HG03196 (cell line): ENCODE data around the gene TPCN2.
"Not testable (repeated sequence)": the region's sequence is repeated elsewhere in the genome, so short reads cannot be mapped to it uniquely, and the experiment has no call there.

ENCODE experiments used
- ATAC-seq: cut with Tn5 transposase; IDR thresholded peaks from one replicate; pipeline ENCODE4 v1.9.1; 2021; ENCODE audit not compliant: unreplicated experiment

TPCN2 gene

DNA sequence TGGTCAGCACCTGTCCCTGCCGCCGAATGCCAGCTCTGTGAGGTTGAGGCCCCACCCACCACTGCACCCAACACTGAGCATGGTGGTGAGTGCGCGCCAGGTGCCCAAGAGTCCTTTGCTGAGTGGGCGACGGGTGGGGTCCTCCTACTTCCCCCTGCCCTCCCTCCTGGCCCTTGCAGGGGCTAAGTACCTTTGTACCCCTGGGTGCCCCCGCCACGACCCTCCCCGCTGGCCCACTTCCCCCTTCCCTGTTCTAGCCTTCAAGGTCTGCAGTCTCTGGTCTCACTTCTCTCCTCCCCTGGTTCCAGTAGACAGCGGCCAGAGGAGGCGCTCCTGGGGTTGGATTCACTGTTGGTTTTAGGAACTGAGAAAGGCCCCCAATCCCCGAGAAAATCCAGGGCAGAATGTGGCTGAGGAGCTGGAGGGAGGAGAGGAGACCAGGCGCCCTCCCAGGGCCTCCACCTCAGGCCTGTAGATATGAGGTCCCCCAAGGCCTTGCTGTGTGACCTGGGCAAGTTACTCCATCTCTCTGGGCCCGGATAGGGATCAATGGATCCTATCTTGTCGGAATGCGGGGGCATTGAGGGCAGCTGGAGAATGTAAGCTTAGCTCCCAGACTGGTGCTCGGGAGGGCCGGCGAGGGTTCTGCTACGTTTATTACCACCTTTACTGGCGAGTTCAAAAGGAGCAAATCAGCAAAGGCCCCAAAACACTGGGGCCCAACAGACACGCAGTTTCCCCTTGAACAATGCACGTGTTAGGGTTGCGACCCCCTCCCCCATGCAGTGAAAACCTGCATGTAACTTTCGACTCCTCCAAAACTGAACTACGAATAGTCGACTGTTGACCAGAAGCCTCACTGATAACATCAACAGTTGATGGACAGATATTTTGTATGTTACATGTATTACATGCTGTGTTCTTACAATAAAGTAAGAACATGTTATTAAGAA, 75.1 kb downstream of the TPCN2 start:
- no peak for ATAC-seq

DNA sequence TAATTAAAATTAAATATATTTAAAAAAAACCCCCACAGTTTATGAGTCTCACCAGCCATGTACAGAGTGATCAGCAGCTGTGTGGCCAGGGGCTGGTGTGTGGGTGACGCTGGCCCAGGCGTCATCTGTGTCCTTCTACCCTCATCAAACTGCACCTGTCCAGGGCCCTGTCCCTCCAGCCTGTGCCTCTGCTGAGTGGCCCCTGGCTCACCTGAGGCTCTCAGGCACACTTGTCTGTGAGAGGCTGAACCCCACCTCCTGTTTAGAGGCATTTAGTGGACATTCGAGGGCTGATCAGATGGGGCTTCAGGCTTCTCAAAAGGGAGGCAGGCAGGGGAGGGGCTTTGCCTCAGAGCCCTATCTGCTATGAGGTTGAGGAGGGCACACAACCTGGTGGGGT, 77.1 kb downstream of the TPCN2 start:
- ATAC-seq = no peak

DNA sequence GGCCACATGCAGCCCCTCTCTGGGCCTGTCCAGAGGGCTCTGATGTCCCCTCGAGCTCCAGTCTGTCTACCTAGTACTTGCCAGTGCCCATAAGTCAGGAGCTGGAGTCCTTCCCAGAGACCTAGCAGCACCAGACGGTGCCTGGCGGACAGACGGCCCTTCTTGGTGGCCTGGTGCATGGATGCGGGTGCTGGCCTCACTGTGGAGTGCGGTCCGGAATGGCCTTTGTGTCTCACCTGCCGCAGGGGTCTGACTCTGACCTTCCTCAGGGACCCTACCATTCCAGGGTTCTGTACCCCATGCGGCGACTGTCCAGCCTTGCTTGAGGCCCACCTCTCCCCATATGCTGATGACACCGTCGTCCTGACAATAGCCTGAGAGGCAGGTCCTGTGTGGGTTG, 77.6 kb downstream of the TPCN2 start:
- ATAC-seq = no peak

DNA sequence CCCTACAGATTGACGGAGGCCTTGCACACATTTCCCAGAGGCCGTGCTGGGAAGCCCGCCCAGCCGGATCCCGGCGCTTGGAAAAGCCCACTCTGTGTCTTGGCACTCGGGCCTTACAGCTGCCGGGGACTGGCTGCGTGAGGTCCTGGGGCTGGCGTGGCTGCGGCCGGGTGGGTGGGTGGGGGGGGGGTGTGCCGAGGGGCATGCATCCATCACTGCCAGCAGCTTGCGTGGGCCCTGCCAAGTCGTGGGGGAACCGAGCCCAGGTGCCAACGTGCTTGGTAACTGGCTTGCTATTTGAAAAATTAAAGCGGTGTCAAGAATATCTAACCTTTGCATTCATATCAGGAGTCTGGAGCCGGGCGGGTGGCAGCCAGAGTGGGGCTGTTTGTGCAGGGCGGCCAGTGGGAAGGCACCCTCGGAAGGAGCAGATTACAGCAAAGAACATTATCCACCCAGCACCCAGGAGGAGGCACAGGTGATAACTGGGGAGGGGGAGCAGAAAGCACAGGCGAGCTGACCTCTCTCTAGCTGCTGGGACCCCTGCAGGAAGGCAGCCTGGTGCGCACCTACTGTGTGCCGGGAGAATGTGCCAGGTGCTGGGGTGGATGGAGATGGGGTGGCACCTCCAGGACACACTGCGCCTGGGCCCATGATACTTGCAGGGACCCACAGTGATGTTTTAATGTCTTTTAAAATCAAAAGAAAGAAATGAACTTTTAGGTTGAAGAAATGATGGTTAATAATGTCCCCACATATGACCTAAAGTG, 78.5 kb downstream of the TPCN2 start:
- no peak for ATAC-seq

DNA sequence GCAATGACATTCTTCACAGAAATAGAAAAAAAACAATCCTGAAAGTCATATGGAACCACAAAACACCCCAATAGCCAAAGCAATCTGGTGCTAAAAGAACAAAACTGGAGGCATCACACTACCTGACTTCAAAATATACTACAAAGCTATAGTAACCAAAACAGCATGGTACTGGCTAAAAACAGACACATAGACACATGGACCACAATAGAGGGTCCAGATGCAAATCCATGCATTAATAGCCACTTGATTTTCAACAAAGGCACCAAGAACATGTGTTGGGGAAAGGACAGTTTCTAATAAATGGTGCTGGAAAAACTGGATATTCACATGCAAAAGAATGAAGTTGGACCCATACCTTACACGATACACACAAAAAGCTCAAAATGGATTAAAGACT, 79.2 kb downstream of the TPCN2 start:
- no peak for ATAC-seq

DNA sequence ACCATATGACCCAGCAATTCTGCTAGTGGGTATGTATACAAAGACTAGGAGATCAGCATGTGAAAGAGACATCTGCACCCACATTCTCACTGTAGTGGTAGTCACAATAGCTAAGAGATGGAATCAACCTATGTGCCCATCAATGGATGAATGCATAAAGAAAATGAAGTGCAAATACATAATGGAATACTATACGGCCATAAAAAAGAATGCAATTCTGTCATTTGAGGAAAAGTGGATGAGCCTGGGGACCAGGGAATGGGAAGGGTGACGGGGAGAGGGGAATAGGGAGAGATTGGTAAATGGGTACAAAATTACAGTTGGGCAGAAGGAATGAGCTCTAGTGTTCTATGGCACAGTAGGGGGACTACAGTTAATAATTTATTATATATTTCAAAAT, 80.3 kb downstream of the TPCN2 start:
- ATAC-seq = no peak

DNA sequence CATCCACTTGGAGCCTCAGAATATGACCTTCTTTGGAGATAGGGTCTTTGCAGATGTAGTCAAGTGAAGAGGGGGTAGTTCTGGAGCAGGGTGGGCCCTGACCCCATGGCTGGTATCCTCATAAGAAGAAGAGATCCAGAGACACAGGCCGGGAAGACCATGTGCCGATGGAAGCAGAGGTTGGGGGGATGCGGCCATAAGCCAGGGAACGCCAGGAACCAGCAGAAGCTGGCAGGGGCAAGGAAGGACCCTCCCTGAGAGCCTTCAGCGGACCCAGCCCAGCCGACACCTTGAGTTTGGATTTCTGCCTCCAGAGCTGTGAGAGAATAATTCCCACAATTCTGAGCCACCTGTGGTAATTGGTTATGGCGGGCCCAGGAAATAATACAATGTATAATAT, 80.9 kb downstream of the TPCN2 start:
- no peak for ATAC-seq

DNA sequence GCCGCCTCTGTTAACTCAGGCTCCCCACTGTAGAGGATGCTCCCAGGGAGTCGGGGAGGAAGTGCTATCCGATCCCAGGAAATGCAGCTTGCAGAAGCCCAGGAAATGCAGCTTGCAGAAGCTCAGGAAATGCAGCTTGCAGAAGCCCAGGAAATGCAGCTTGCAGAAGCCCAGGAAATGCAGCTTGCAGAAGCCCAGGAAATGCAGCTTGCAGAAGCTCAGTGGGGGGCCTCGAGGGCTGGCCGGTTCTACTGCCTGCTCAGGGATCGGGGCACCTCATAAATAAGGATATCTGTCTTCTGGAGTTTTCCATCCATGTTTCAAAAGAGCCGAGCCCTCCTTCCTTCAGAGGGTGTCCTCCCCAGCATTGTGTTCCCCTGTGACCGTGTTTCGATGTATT, 81.9 kb downstream of the TPCN2 start:
- no peak for ATAC-seq

DNA sequence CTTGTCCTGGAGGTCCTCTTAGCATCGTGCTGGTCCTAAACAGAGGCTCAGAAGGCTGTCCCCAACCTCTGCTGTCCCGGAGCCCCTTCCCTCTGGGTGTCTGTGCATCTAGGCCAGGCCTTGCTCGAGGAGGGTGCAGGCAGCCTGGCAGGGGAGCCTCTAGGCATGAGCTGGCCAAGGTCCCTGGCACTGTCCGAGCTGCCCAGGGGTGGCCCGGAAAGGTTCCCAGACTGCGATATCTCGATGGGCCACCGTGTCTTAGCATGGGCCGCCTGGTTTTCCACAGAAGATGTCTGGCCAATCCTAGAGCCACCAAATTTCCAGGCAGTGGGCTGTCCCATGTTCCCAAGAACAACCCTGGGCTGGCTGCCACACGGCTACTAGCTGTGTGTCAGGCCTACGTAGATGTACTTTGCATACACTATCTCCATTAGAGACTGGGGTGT, 82.4 kb downstream of the TPCN2 start:
- ATAC-seq = no peak

DNA sequence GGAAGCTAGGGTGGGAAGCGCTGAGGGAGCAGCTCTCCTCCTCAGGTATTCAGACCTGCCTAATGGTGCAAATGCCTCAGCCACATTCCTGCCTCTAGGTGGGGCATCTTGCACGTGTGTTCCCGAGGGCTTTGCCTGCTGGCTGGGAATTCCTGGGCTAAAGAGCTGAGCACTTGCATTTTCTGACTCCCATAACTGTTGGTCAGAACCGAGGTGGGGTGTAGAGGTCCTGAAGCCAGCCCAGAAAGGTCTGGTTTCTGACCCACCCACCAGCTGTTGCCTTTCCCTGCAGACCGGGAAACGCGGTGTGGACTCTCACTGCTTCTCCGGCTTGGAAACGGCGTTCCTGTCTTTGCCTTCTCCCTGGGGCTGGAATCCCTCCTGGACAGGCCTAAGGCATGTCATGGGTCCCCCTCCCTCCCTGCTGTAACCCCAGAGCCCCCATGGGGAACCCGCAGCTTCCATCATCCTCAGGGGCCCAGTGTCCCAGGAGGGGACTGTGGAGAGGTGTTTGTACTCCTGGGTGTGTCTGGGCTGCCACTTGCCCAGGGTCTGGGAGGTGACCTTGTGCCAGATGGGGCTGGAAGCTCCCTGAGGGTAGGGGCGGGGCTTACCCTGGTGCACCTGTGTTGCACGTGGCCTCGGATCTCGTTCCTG, 83.0 kb downstream of the TPCN2 start:
- no peak for ATAC-seq

DNA sequence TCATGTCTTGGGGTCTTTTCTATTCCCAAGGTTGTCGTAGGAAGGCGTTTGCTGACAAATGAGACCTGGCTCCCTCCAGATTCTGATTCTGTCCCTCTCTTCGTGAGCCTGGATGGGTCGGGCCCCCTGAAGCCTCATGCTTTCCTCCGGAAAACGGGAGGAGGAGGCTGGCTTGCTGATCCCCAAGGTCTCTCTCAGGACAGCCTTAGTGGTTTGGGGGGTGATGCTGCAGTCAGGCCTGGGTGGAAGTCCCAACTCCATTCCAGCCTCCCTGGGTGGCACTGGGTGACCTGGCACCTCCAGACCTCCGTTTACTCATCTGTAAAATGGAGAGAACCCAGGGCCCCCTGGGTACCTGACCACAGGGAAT, 83.6 kb downstream of the TPCN2 start:
- no peak for ATAC-seq

DNA sequence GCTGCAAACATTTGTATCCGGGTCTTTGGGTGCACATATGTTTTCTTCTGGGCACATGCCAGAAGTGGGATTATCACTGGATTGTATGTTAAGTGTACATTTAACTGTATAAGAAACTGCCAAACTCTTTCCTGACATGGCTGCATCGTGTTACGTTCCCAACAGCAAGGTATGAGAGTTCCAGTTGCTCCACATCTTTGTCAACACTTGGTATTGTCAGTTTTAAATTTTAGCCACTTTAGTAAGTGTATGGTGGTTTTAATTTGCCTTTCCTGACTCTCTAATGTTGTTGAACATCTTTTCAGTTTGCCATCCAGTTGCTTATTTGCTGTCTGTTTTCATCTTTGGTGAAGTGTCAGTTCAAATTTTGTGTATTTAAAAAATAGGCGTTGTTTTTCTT, 84.5 kb downstream of the TPCN2 start:
- ATAC-seq = no peak

DNA sequence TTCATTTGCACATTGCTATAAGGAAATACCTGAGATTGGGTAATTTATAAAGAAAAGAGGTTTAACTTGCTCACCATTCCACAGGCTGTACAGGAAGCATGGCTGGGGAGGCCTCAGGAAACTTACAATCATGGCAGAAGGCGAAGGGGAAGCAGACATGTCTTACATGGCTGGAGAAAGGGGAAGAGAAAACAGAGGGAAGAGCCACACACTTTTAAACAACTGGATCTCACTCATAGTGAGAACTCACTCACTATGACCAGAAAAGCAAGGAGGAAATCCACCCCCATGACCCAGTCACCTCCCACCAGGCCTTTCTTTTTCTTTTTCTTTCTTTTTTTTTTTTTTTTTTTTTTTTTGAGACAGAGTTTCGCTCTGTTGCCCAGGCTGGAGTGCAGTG, 85.5 kb downstream of the TPCN2 start:
- not testable (repeated sequence) for ATAC-seq

DNA sequence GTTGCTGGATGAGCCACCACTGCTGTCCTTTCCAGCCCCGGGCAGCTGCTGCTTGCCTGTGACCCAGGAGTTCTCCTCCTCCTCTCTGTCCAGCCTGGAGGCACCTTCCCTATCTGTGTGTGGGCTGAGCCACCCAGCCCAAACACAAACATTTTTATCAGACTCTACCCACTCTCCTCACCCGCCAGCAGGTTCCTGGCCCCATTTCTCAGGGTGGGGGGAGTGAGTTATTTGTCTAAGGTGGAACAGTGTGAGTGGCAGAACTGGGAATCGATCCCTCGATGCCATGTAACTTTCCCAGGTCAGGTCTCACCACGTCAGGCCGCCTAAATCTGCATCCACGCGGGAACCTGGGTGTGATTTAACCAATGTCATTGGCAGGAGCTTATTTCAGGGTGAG, 86.2 kb downstream of the TPCN2 start:
- ATAC-seq = no peak

DNA sequence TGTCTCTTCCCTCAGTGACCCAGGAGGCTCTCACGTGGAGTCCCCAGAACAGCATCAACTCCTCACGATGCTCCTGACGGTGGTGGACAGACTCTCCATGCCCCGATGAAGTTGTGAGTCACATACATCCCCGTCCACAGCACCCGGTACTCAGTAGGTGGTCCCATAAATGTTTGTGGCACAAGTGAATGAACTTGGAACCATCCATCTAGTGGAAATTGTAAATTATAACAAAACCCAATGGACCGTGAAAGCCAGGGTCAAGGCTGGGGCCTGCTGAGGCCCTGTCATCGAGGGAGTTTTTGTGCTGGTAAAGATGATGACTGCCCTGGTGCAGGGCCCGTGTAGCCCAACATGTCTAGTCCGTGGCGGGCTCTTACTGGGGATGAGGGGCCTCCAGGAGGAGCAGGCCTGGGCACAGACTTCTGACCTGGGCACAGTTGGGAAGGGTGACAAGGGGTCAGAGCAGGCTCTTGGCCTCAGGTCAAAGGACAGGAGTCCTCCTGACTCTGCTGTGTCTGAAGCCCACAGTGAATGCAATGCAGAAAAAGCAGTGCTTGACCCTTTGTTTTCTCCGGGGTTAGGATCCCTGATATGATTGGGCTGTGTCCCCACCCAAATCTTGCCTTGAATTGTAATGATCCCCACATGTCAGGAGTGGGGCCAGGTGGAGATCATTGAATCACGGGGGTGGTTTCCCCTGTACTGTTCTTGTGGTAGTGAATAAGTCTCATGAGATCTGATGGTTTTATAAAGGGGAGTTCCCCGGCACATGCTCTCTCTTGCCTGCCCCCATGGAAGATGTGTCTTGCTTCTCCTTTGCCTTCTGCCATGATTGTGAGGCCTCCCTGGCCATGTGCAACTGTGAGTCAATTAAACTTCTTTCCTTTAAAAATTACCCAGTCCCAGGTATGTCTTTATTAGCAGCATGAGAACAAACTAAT, 87.0 kb downstream of the TPCN2 start:
- no peak for ATAC-seq

DNA sequence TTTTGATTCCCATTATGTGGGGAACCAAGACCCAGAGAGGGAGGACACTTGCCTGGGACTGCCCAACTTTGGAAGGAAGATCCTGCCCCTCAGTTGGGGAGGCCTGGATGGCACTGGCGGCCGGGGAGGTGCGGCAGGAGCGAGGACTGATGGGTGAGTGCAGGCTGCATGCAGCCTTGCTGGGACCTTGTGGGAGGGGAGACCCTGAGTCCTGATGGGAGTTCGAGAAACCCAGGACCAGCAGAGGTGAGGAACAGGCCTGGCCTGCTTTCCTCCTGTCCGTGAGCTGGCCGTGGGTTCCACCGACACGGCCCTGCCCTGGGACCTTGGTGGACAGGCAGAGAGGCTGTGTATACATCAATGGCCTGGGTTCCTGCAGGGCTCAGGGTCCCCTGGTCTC, 87.7 kb downstream of the TPCN2 start:
- no peak for ATAC-seq

DNA sequence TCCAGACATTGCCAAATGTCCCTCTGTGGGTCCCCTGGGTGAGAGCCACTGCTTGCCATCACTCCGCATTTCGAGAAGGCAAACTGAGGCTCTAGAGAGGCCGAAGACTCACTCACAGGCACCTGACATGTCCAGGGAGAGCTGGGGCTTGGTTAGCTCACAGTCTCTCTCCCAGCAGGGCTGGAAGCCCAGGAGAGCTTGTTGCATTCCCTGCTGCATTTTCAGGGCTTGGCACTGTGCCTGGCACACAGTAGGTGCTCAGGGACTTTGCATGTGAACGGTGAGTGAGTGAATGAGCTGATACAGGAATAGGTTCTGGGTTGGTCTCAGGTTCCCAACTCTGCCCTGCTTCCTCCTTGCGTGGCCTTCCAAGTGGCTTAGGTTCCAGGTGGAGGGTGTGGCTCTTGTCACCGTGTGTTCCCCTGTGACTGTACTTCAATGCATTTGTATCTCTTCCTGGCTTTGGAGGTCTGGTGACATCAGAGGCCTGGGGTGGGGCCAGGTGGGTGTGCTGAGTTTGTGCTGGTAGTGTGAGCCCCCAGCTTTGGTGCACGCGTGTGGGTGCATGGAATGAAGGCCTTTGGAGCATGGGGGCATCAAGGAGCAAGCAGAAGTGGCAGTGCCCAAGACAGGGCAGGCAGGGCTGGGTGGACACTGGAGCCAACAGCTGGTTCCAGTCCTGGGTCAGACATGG, 88.6 kb downstream of the TPCN2 start:
- ATAC-seq = no peak

DNA sequence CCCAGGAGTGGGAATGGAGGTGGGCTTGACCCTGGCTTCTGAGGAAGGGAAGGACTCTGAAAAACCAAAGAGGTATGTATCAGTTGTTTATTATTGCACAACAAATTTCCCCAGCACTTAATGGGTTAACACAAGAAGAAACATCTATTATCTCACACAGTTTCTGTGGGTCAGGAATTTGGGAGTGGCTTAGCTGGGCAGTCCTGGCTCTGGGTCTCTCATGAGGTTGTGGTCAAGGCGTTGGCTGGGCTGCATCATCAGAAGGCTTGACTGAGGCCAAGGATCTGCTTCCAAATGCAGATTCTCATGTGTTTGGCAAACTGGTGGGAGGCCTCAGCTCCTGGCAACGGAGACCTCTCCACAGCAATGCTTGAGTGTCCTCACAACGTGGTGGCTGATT, 89.5 kb downstream of the TPCN2 start:
- no peak for ATAC-seq

DNA sequence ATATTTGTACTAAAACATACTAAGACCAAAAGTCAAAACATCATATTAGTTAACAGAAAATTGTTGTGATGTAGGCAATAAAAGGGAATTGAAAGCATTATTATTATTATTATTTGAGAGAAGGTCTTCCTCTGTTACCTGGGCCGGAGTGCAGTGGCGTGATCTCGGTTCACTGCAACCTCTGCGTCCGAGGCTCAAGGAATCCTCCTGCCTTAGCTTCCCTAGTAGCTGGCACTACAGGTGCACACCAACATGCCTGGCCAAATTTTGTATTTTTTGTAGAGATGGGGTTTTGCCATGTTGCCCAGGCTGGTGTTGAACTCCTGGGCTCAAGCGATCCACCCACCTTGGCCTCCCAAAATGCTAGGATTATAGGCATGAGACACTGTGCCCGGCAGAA, 91.4 kb downstream of the TPCN2 start:
- ATAC-seq = not testable (repeated sequence)

DNA sequence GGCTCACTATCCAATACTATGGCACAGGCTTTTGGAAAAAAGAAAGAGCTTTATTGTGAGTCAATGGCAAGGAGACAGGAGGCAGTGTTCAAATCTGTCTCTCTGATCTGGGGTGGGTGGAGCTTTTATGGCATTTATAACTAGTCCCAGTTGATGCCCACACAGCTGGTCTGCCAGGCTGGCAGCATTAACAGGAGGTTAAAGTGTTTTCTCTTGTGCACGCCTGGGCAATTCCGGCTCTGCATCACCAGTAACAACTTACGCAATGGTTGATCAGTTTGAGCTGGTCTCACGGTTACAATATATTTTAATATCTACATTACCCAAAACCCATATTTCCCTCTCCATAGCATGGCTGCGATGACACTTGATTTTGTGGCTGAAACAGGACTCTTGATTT, 91.9 kb downstream of the TPCN2 start:
- ATAC-seq = no peak
